ENCODE results near the gene NRG2. TPM values are rescaled to one million over a fixed set of nuclear protein-coding genes. Genes with fewer than 3 reads are reported as not detected.

NRG2 gene
- total and polyA plus RNA-seq, 2 donors (not counting 3 experiments of a cell fraction or from before 2014, with no cell fraction given): 0.26 to 0.42 TPM

- no peak for TF ChIP-seq EZH2 (IDR thresholded peaks at IDR 0.05; ENCODE audit: borderline replicate concordance, low read depth, low read length, severe bottlenecking)
Measured at GRCh38 chr5:140032296-140032695, 10.8 kb downstream of the NRG2 start.

GRCh38 chr5:140027807-140028206 lies 15.3 kb downstream of the NRG2 start:
- dilution Hi-C loops (cut with MboI; ENCODE audit: extremely low pct_ligation_motif_present, low sequenced_read_pairs) (no loop called here), intact Hi-C loops (cut with micrococcal nuclease) (no loop called here)
- POLR2A ChIA-PET: no interaction called here

More at GRCh38 chr5:140032296-140032695, 10.8 kb downstream of the NRG2 start:
- Histone ChIP-seq H3K27ac (ENCODE audit: insufficient read depth, low read depth, low read length) (no peak overlapping the region), H3K27me3 (ENCODE audit: control insufficient read depth in 2 of 2, insufficient read depth in 2 of 2, low read length in 2 of 2) (peaks cover 0 to 2% of the 10 kb centered on the region in 2 experiments), H3K79me2 (ENCODE audit: control insufficient read depth, insufficient read depth, low read length) (no peaks in the 10 kb centered on the region), H4K20me1 (replicated peaks; ENCODE audit: control insufficient read depth, extremely low read depth, insufficient read depth, low read length) (no peaks in the 10 kb centered on the region), H3K9me3 (replicated peaks; ENCODE audit: control insufficient read depth, insufficient read depth, low read length) (no peaks in the 10 kb centered on the region), H3K36me3 (ENCODE audit: control insufficient read depth in 2 of 2, extremely low read depth in 1 of 2, insufficient read depth in 2 of 2, low read length in 2 of 2) (no peaks in the 10 kb centered on the region), H3K4me2 (ENCODE audit: insufficient read depth, low read length) (no peak overlapping the region), H3K9ac (replicated peaks; ENCODE audit: extremely low read depth, insufficient read depth, low read length) (no peak overlapping the region), H3K4me3 (replicated peaks in 1 of 3; ENCODE audit: insufficient read depth in 1 of 3, low read depth in 1 of 3, low read length in 3 of 3) (no peak overlapping the region), H3K9me1 (replicated peaks; ENCODE audit: control insufficient read depth, extremely low read depth, insufficient read depth, low read length) (no peaks in the 10 kb centered on the region), H2AFZ (ENCODE audit: low read depth, low read length) (no peak overlapping the region), H3K4me1 (ENCODE audit: control insufficient read depth, extremely low read depth, insufficient read depth, low read length) (no peaks in the 10 kb centered on the region)
- ChIA-PET CTCF (no interaction called here), POLR2A (no interaction called here)
- FAIRE-seq: no peak
- no TSS peak for BruUV-seq (replicated peaks)
- intact Hi-C loops (cut with micrococcal nuclease) (no loop called here), dilution Hi-C loops (cut with MboI; ENCODE audit: extremely low pct_ligation_motif_present, low sequenced_read_pairs) (no loop called here)
- DNase-seq (ENCODE audit: low read depth, low spot score): no peak

More at GRCh38 chr5:140027807-140028206, 15.3 kb downstream of the NRG2 start:
- no TSS peak for BruUV-seq (replicated peaks)
- no peaks in the 10 kb centered on the region for H3K36me3 ChIP-seq (ENCODE audit: control insufficient read depth in 2 of 2, extremely low read depth in 1 of 2, insufficient read depth in 2 of 2, low read length in 2 of 2)
- DNase-seq (ENCODE audit: low read depth, low spot score): no peak
- H3K9me1 ChIP-seq (replicated peaks; ENCODE audit: control insufficient read depth, extremely low read depth, insufficient read depth, low read length): no peaks in the 10 kb centered on the region
- H4K20me1 ChIP-seq (replicated peaks; ENCODE audit: control insufficient read depth, extremely low read depth, insufficient read depth, low read length): no peaks in the 10 kb centered on the region
- no peak for FAIRE-seq
- CTCF ChIA-PET: no interaction called here
- H3K4me1 ChIP-seq (ENCODE audit: control insufficient read depth, extremely low read depth, insufficient read depth, low read length): no peaks in the 10 kb centered on the region
- no peak overlapping the region for H3K27ac ChIP-seq (ENCODE audit: insufficient read depth, low read depth, low read length)
- no peak overlapping the region for H3K4me2 ChIP-seq (ENCODE audit: insufficient read depth, low read length)
- no peak overlapping the region for H2AFZ ChIP-seq (ENCODE audit: low read depth, low read length)
- TF ChIP-seq MAX (IDR thresholded peaks at IDR 0.05; ENCODE audit: insufficient read depth, insufficient read length) (no peak), POLR2A (IDR thresholded peaks at IDR 0.05; ENCODE audit: low read depth, low read length) (no peak), FOS (IDR thresholded peaks at IDR 0.05; ENCODE audit: borderline replicate concordance, insufficient read depth, low read length) (no peak), MYC (IDR thresholded peaks at IDR 0.05; ENCODE audit: low read depth, low read length) (no peak), POLR2AphosphoS5 (IDR thresholded peaks at IDR 0.05; ENCODE audit: insufficient read depth, low read depth, low read length) (no peak), GATA2 (IDR thresholded peaks at IDR 0.05; ENCODE audit: insufficient read depth, insufficient read length, low read depth, low read length) (no peak), EZH2 (IDR thresholded peaks at IDR 0.05; ENCODE audit: borderline replicate concordance, low read depth, low read length, severe bottlenecking) (no peak), CTCF (IDR thresholded peaks at IDR 0.05; ENCODE audit: extremely low read depth in 1 of 2, insufficient read depth in 1 of 2, low read depth in 1 of 2, low read length in 2 of 2) (no peak), JUN (IDR thresholded peaks at IDR 0.05; ENCODE audit: borderline replicate concordance, insufficient read depth, insufficient read length, low read depth) (no peak)
- no peak overlapping the region for H3K4me3 ChIP-seq (replicated peaks in 1 of 3; ENCODE audit: insufficient read depth in 1 of 3, low read depth in 1 of 3, low read length in 3 of 3)
- no peaks in the 10 kb centered on the region for H3K79me2 ChIP-seq (ENCODE audit: control insufficient read depth, insufficient read depth, low read length)
- H3K9ac ChIP-seq (replicated peaks; ENCODE audit: extremely low read depth, insufficient read depth, low read length): no peak overlapping the region
- no peaks in the 10 kb centered on the region for H3K9me3 ChIP-seq (replicated peaks; ENCODE audit: control insufficient read depth, insufficient read depth, low read length)
- H3K27me3 ChIP-seq (ENCODE audit: control insufficient read depth in 2 of 2, insufficient read depth in 2 of 2, low read length in 2 of 2): peaks cover 10 to 12% of the 10 kb centered on the region in 2 experiments

Measured in endothelial cell of umbilical vein (primary cell).